HEK293 (cell line): Measurements from ENCODE around the gene TMEM8B.

Experiments used
- CTCF ChIA-PET: fragments of 350-600 bp; formaldehyde crosslinking; extraction: SDS; loops from one replicate; lab custom pipeline; 2021; ENCODE audit warnings: antibody characterized with exemption; lab: Yijun Ruan, JAX
- POLR2A ChIA-PET: fragments of 300-600 bp; formaldehyde crosslinking; extraction: SDS; loops from one replicate; lab custom pipeline; 2020; ENCODE audit warnings: antibody characterized with exemption, inconsistent platforms; lab: Yijun Ruan, JAX
- H3K27ac ChIP-seq: fragments of 200-500 bp; sonication (Bioruptor generic); 2 replicates; pipeline ENCODE4 v1.5.1; 2014; ENCODE audit warnings: low read depth, low read length, control low read depth, inconsistent platforms; ENCODE audit errors: extremely low read depth
- H3K36me3 ChIP-seq, 2 experiments: fragments of 200-500 bp in 1 of 2; sonication (Bioruptor generic) in 1 of 2; 1 replicate in 1 of 2; 2 replicates in 1 of 2; pipeline ENCODE4 v1.5.1; 2014 to 2017; ENCODE audit warnings: inconsistent platforms in 2 of 2, low read length in 2 of 2; ENCODE audit not compliant: control insufficient read depth in 2 of 2, insufficient read depth in 1 of 2
- H3K4me1 ChIP-seq: fragments of 200-500 bp; sonication (Bioruptor generic); 2 replicates; pipeline ENCODE4 v1.5.1; 2014; ENCODE audit warnings: mild to moderate bottlenecking, low read length, inconsistent platforms; ENCODE audit not compliant: control insufficient read depth, insufficient read depth
- H3K4me3 ChIP-seq: 2 replicates; pipeline ENCODE4 v1.5.1; 2011; ENCODE audit warnings: low read depth, mild to moderate bottlenecking, control low read depth, low read length, moderate library complexity
- H3K9me3 ChIP-seq: fragments of 200-500 bp; sonication (Bioruptor generic); 2 replicates; pipeline ENCODE4 v1.5.1; 2014; ENCODE audit warnings: low read depth, low read length, inconsistent platforms; ENCODE audit not compliant: control insufficient read depth, insufficient read depth
- FEZF1 ChIP-seq: fragments of 450-650 bp; formaldehyde crosslinking; IDR thresholded peaks from 2 replicates; pipeline ENCODE4 v1.5.1; 2016; ENCODE audit warnings: missing biosample characterization, missing genetic modification characterization
- GLI4 ChIP-seq: fragments of 450-650 bp; formaldehyde crosslinking; IDR thresholded peaks from 2 replicates; pipeline ENCODE4 v1.5.1; 2016; ENCODE audit warnings: missing biosample characterization, missing genetic modification characterization
- SETDB1 ChIP-seq: IDR thresholded peaks from one replicate; pipeline ENCODE4 v1.6.1; 2017; ENCODE audit warnings: mild to moderate bottlenecking, low read length, moderate library complexity, mixed read lengths; ENCODE audit not compliant: insufficient read length
- ZBTB21 ChIP-seq: fragments of 450-650 bp; formaldehyde crosslinking; IDR thresholded peaks from 2 replicates; pipeline ENCODE4 v1.5.1; 2017; ENCODE audit warnings: missing biosample characterization, missing genetic modification characterization
- ZBTB7A ChIP-seq: fragments of 450-650 bp; formaldehyde crosslinking; IDR thresholded peaks from 2 replicates; pipeline ENCODE4 v1.5.1; 2016; ENCODE audit warnings: low read depth, missing biosample characterization, missing genetic modification characterization
- ZIC2 ChIP-seq: fragments of 450-650 bp; formaldehyde crosslinking; IDR thresholded peaks from 2 replicates; pipeline ENCODE4 v1.5.1; 2016; ENCODE audit warnings: missing biosample characterization, missing genetic modification characterization
- ZNF138 ChIP-seq: fragments of 450-650 bp; formaldehyde crosslinking; IDR thresholded peaks from 2 replicates; pipeline ENCODE4 v1.5.1; 2016; ENCODE audit warnings: missing biosample characterization, missing genetic modification characterization, borderline replicate concordance
- ZNF140 ChIP-seq: fragments of 450-650 bp; formaldehyde crosslinking; IDR thresholded peaks from 2 replicates; pipeline ENCODE4 v1.5.1; 2016; ENCODE audit warnings: missing biosample characterization, missing genetic modification characterization
- ZNF23 ChIP-seq: fragments of 450-650 bp; formaldehyde crosslinking; IDR thresholded peaks from 2 replicates; pipeline ENCODE4 v1.5.1; 2016; ENCODE audit warnings: missing biosample characterization, missing genetic modification characterization, borderline replicate concordance
- ZNF274 ChIP-seq, 2 experiments: fragments of 200-500 bp in 1 of 2; fragments of 450-650 bp in 1 of 2; sonication (Bioruptor generic) in 1 of 2; formaldehyde crosslinking in 1 of 2; IDR thresholded peaks; 2 replicates each; pipeline versions ENCODE4 v1.5.1 to v1.6.1; 2014 to 2016; ENCODE audit warnings: borderline replicate concordance in 1 of 2, inconsistent platforms in 1 of 2, low read length in 1 of 2, missing biosample characterization in 1 of 2, missing genetic modification characterization in 1 of 2
- ZNF426 ChIP-seq: fragments of 450-650 bp; formaldehyde crosslinking; IDR thresholded peaks from 2 replicates; pipeline ENCODE4 v1.5.1; 2017; ENCODE audit warnings: missing biosample characterization, missing genetic modification characterization, mild to moderate bottlenecking, inconsistent platforms, moderate library complexity
- ZNF529 ChIP-seq: fragments of 450-650 bp; formaldehyde crosslinking; IDR thresholded peaks from 2 replicates; pipeline ENCODE4 v1.5.1; 2017; ENCODE audit warnings: missing genetic modification characterization, missing biosample characterization; ENCODE audit not compliant: insufficient replicate concordance
- ZNF530 ChIP-seq: fragments of 450-650 bp; formaldehyde crosslinking; IDR thresholded peaks from 2 replicates; pipeline ENCODE4 v1.5.1; 2016; ENCODE audit warnings: low read depth, missing biosample characterization, missing genetic modification characterization
- ZNF544 ChIP-seq: fragments of 450-650 bp; formaldehyde crosslinking; IDR thresholded peaks from 2 replicates; pipeline ENCODE4 v1.5.0; 2017; ENCODE audit warnings: missing biosample characterization, missing genetic modification characterization
- ZNF558 ChIP-seq: fragments of 450-650 bp; formaldehyde crosslinking; IDR thresholded peaks from 2 replicates; pipeline ENCODE4 v1.5.1; 2016; ENCODE audit warnings: missing biosample characterization, missing genetic modification characterization
- ZNF658 ChIP-seq: fragments of 450-650 bp; formaldehyde crosslinking; IDR thresholded peaks from 2 replicates; pipeline ENCODE4; 2016; ENCODE audit warnings: missing biosample characterization, missing genetic modification characterization
- ZNF747 ChIP-seq: fragments of 450-650 bp; formaldehyde crosslinking; IDR thresholded peaks from 2 replicates; pipeline ENCODE4 v1.5.1; 2016; ENCODE audit warnings: missing biosample characterization, missing genetic modification characterization
- ZNF830 ChIP-seq: fragments of 450-650 bp; IDR thresholded peaks from 2 replicates; pipeline ENCODE4 v1.5.0; 2018; ENCODE audit warnings: missing biosample characterization, missing genetic modification characterization, low read depth, mild to moderate bottlenecking, moderate library complexity
- TF ChIP-seq, protein P1 (sequence below): fragments of 450-650 bp; formaldehyde crosslinking; IDR thresholded peaks from 2 replicates; pipeline ENCODE4 v1.5.1; 2017; ENCODE audit warnings: missing biosample characterization, missing genetic modification characterization
- TF ChIP-seq, protein P2 (sequence below): fragments of 450-650 bp; formaldehyde crosslinking; IDR thresholded peaks from 2 replicates; pipeline ENCODE4 v1.5.1; 2016; ENCODE audit warnings: missing biosample characterization, missing genetic modification characterization
- TF ChIP-seq, protein P3 (sequence below): fragments of 450-650 bp; formaldehyde crosslinking; IDR thresholded peaks from 2 replicates; pipeline ENCODE4 v1.5.1; 2016; ENCODE audit warnings: missing biosample characterization, missing genetic modification characterization
- TF ChIP-seq, protein P4 (sequence below): fragments of 450-650 bp; formaldehyde crosslinking; IDR thresholded peaks from 2 replicates; pipeline ENCODE4 v1.5.1; 2016; ENCODE audit warnings: missing biosample characterization, missing genetic modification characterization

Gene TMEM8B

DNA sequence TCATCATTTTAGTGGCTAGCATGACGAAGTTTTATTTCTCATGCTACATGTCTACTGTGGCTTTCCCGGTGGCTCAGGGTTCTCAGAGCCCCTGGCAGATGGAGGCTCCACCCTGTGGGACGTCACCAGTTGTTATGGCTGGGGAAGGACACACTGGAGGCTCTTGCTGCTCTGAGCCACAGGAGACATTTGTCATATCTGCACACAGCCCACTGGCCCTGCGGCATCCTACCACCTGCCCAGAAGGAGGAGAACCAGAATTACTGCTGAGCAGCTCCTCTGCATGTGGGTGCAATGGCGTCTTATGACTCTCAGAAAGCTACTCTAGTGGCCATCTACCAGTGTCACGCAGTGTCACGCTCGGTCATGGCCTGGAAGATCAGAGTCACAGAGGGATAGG, 34.6 kb downstream of the TMEM8B start:
- Histone ChIP-seq H3K36me3 (no peaks in the 10 kb centered on the region), H3K4me1 (no peaks in the 10 kb centered on the region), H3K9me3 (no peaks in the 10 kb centered on the region), H3K4me3 (no peak overlapping the region), H3K27ac (no peak overlapping the region)
- POLR2A ChIA-PET, result no interaction called here
- CTCF ChIA-PET, result interaction anchor here (1.1 to 4.1 kb wide), 3 partner anchors 9 to 37 kb away, joined by 5 to 26 read pairs (median 6); no protein-coding TSS in a partner anchor
- peak; percentile 51; the same call in 1 of the 2 replicates for TF ChIP-seq ZIC2 (tag by site-specific recombination)
- TF ChIP-seq ZNF529 (tag by site-specific recombination), result no peak

DNA sequence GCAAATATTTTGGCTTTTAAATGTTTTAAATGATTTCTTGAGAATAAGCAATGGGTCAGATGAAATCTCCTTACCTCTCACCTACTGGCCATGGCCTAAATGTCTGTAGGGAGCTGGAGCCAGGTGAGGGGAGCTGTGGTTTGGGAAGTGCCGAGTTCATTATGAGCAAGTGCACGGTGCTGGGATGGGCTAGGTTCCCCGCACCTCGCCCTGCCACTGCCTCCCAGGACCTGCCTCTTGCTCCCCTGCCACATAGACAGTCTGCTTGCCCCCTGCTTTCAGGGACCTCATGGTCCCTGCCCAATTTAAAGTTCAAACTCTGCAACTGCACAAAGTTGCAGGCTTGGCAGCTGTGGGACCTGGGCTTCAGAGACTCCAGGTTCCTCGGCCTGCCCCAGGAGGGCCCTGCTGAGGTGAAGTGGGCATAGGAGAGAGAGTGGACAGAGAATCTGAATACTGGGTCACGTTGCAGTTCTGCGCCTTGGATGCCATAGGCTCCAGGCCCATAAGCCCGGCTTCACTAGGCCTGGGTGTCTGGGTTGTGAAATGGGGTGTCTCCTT, 35.7 kb downstream of the TMEM8B start:
- POLR2A ChIA-PET, result no interaction called here
- H3K9me3 ChIP-seq, result no peaks in the 10 kb centered on the region
- TF ChIP-seq ZNF658 (tag by site-specific recombination) (no peak), FEZF1 (no peak), ZNF747 (tag by site-specific recombination) (no peak), GLI4 (no peak)
- TF ChIP-seq, protein P1, sequence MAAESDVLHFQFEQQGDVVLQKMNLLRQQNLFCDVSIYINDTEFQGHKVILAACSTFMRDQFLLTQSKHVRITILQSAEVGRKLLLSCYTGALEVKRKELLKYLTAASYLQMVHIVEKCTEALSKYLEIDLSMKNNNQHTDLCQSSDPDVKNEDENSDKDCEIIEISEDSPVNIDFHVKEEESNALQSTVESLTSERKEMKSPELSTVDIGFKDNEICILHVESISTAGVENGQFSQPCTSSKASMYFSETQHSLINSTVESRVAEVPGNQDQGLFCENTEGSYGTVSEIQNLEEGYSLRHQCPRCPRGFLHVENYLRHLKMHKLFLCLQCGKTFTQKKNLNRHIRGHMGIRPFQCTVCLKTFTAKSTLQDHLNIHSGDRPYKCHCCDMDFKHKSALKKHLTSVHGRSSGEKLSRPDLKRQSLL (tag by site-specific recombination), result no peak
- TF ChIP-seq, protein P2, sequence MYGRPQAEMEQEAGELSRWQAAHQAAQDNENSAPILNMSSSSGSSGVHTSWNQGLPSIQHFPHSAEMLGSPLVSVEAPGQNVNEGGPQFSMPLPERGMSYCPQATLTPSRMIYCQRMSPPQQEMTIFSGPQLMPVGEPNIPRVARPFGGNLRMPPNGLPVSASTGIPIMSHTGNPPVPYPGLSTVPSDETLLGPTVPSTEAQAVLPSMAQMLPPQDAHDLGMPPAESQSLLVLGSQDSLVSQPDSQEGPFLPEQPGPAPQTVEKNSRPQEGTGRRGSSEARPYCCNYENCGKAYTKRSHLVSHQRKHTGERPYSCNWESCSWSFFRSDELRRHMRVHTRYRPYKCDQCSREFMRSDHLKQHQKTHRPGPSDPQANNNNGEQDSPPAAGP (tag by site-specific recombination), result no peak
- TF ChIP-seq, all 188 proteins: peak for 0
- Histone ChIP-seq H3K4me3 (no peak overlapping the region), H3K4me1 (no peaks in the 10 kb centered on the region), H3K36me3 (no peaks in the 10 kb centered on the region), H3K27ac (no peak overlapping the region)
- CTCF ChIA-PET, result interaction anchor here (1.1 to 4.1 kb wide), 3 partner anchors 7 to 38 kb away, joined by 5 to 26 read pairs (median 6); no protein-coding TSS in a partner anchor

DNA sequence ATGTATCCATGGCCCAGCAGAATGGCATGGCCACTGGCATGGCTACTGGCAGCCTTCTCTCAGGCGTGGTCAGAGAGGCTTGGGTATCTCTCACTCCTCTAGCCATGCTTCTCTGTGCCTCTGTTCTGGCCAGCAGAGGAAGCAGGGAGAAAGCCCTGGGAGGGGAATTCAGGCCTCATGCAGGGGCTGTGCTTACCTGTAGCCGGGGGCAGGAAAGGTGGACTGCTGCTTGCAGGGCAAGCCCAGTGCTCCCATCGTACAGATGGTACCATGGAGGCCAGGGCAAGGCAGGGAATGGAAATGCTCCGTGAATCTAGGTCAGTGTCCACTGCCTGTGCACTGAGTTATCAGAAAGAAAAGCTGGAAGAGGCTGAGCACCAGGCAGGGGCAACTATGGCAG, 38.5 kb downstream of the TMEM8B start:
- Histone ChIP-seq H3K4me1 (no peaks in the 10 kb centered on the region), H3K4me3 (no peak overlapping the region), H3K36me3 (no peaks in the 10 kb centered on the region), H3K27ac (no peak overlapping the region), H3K9me3 (no peaks in the 10 kb centered on the region)
- POLR2A ChIA-PET, result no interaction called here
- CTCF ChIA-PET, result no interaction called here
- TF ChIP-seq, protein P3, sequence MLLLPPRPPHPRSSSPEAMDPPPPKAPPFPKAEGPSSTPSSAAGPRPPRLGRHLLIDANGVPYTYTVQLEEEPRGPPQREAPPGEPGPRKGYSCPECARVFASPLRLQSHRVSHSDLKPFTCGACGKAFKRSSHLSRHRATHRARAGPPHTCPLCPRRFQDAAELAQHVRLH (tag by site-specific recombination), result no peak
- TF ChIP-seq ZNF138 (tag by site-specific recombination) (no peak), ZNF558 (tag by site-specific recombination) (no peak)

DNA sequence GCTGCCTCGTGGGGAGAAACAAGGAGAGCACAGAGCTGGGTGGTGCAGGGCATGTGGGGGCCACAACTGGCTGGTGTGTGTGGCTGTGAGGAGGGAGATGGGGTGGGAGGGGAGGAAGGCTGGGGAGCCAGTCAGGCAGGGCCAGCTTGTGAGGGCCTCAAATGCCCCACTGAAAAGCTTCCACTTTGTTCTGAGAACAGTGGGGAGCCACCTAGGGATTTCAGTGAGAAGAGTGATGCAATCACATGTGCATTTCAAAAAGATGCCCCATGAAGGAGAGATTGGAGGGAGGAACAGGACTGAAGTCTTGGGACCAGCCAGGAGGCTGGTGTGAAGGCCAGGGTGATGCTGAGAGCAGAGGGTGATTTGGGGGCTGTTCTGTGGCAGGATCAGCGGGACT, 39.9 kb downstream of the TMEM8B start:
- CTCF ChIA-PET, result interaction anchor here (1.0 kb wide), 1 partner anchor 13 kb away, joined by 3 read pairs; no protein-coding TSS in a partner anchor
- Histone ChIP-seq H3K36me3 (no peaks in the 10 kb centered on the region), H3K4me3 (no peak overlapping the region), H3K9me3 (no peaks in the 10 kb centered on the region), H3K4me1 (no peaks in the 10 kb centered on the region), H3K27ac (no peak overlapping the region)
- POLR2A ChIA-PET, result interaction anchor here (0.5 kb wide), 1 partner anchor 35 kb away, joined by 3 read pairs; no protein-coding TSS in a partner anchor
- no peak for TF ChIP-seq SETDB1
- TF ChIP-seq ZBTB7A, result no peak
- TF ChIP-seq ZNF544 (tag by site-specific recombination), result no peak
- TF ChIP-seq ZNF23 (tag by site-specific recombination), result no peak
- no peak for TF ChIP-seq ZBTB21 (tag by site-specific recombination)
- TF ChIP-seq ZNF426, result no peak
- no peak for TF ChIP-seq ZNF140
- no peak for TF ChIP-seq ZNF530 (tag by site-specific recombination)
- no peak for TF ChIP-seq ZNF747 (tag by site-specific recombination)
- TF ChIP-seq, protein P4, sequence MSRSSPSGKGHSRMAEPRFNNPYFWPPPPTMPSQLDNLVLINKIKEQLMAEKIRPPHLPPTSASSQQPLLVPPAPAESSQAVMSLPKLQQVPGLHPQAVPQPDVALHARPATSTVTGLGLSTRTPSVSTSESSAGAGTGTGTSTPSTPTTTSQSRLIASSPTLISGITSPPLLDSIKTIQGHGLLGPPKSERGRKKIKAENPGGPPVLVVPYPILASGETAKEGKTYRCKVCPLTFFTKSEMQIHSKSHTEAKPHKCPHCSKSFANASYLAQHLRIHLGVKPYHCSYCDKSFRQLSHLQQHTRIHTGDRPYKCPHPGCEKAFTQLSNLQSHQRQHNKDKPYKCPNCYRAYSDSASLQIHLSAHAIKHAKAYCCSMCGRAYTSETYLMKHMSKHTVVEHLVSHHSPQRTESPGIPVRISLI (tag by site-specific recombination), result no peak
- TF ChIP-seq ZNF830 (tag by site-specific recombination), result no peak
- no peak for TF ChIP-seq ZNF274 (IDR thresholded peaks at IDR 0.05; ENCODE audit: low read length)
- no peak for TF ChIP-seq ZNF274 (tag by site-specific recombination; IDR thresholded peaks at IDR 0.05; ENCODE audit: borderline replicate concordance)
